Endothelial cell of umbilical vein (primary cell): ENCODE results near the gene PAXX.

Source experiments
- CTCF ChIP-seq, 2 donors: IDR thresholded peaks; 1 replicate in 1 of 2; 2 replicates in 1 of 2; pipeline ENCODE4 v1.5.1; 2011; ENCODE audit warnings: low read length in 2 of 2, mild to moderate bottlenecking in 2 of 2, moderate library complexity in 2 of 2, control low read depth in 1 of 2, inconsistent platforms in 1 of 2, low read depth in 1 of 2; ENCODE audit not compliant: insufficient read depth in 1 of 2; ENCODE audit errors: extremely low read depth in 1 of 2
- EZH2 ChIP-seq: IDR thresholded peaks from 2 replicates; pipeline ENCODE4 v1.6.1; 2012; ENCODE audit warnings: borderline replicate concordance, low read depth, mild to moderate bottlenecking, moderate library complexity, low read length, inconsistent platforms; ENCODE audit not compliant: severe bottlenecking
- FOS ChIP-seq: IDR thresholded peaks from 2 replicates; pipeline ENCODE4 v1.6.1; 2011; ENCODE audit warnings: mild to moderate bottlenecking, low read length, moderate library complexity, borderline replicate concordance; ENCODE audit not compliant: insufficient read depth
- JUN ChIP-seq: IDR thresholded peaks from 2 replicates; pipeline ENCODE4 v1.6.1; 2011; ENCODE audit warnings: borderline replicate concordance, low read depth; ENCODE audit not compliant: insufficient read length, insufficient read depth
- MAX ChIP-seq: IDR thresholded peaks from 2 replicates; pipeline ENCODE4 v1.6.1; 2011; ENCODE audit not compliant: insufficient read depth, insufficient read length
- MYC ChIP-seq: IDR thresholded peaks from one replicate; pipeline ENCODE4 v1.6.1; 2011; ENCODE audit warnings: mild to moderate bottlenecking, low read depth, low read length
- POLR2A ChIP-seq: IDR thresholded peaks from 2 replicates; pipeline ENCODE4 v1.6.1; 2012; ENCODE audit warnings: low read depth, mild to moderate bottlenecking, control low read depth, low read length
- POLR2AphosphoS5 ChIP-seq: IDR thresholded peaks from 2 replicates; pipeline ENCODE4 v1.6.1; 2012; ENCODE audit warnings: low read depth, mild to moderate bottlenecking, control low read depth, low read length, moderate library complexity; ENCODE audit not compliant: insufficient read depth

GRCh38 chr9:136990242-136990911 lies 1.8 kb upstream of the PAXX start:
- TF ChIP-seq POLR2A (no peak), CTCF (IDR thresholded peaks at IDR 0.05; ENCODE audit: extremely low read depth in 1 of 2, insufficient read depth in 1 of 2, low read depth in 1 of 2, low read length in 2 of 2) (no peak), JUN (no peak), MAX (no peak), POLR2AphosphoS5 (no peak), MYC (no peak), FOS (no peak), EZH2 (no peak)
